Esophagus muscularis mucosa (tissue), 4 donors: Measurements from ENCODE around the gene PADI2.

ENCODE experiments used
- CTCF ChIP-seq, 3 experiments: fragments of 200-600 bp in 2 of 3; fragments of 450-650 bp in 1 of 3; sonication (generic) in 2 of 3; IDR thresholded peaks; one replicate each; pipeline ENCODE4 v1.5.1; 2017 to 2019; ENCODE audit warnings: antibody characterized with exemption in 3 of 3, mild to moderate bottlenecking in 2 of 3, moderate library complexity in 1 of 3
- EP300 ChIP-seq: sonication (generic); formaldehyde crosslinking; IDR thresholded peaks from one replicate; pipeline ENCODE4 v1.6.1; 2017; ENCODE audit warnings: antibody characterized with exemption
- POLR2A ChIP-seq: fragments of 450-650 bp; IDR thresholded peaks from one replicate; pipeline ENCODE4 v1.6.1; 2017; ENCODE audit warnings: antibody characterized with exemption, moderate library complexity, mild to moderate bottlenecking, low read depth
- POLR2AphosphoS5 ChIP-seq, 2 donors: sonication (generic); formaldehyde crosslinking; IDR thresholded peaks; one replicate each; pipeline ENCODE4 v1.6.1; 2017; ENCODE audit warnings: antibody characterized with exemption in 2 of 2

- TF ChIP-seq CTCF (IDR thresholded peaks at IDR 0.05): no peak
- no peak for TF ChIP-seq POLR2A
- TF ChIP-seq POLR2AphosphoS5 (IDR thresholded peaks at IDR 0.05): no peak
- no peak for TF ChIP-seq EP300
Observed at GRCh38 chr1:17119773-17120480, 676 bp upstream of the PADI2 start.
